Subcutaneous adipose tissue (tissue), 4 donors: ENCODE results near the gene DMGDH. TPM values are rescaled to one million over a fixed set of nuclear protein-coding genes. Genes with fewer than 3 reads are reported as not detected.

Source experiments
- total RNA-seq, 4 donors: library from RNA; depleted of rRNA; stranded (reverse); fragments of >200 nt; gene quantifications; one replicate each; pipeline ENCODE4 v1.1.0, GENCODE V29; 2016
- TF ChIP-seq, protein P1 (sequence below): fragments of 450-650 bp; IDR thresholded peaks from one replicate; pipeline ENCODE4 v1.5.1; 2016; ENCODE audit warnings: low read depth, mild to moderate bottlenecking, control low read depth, antibody characterized with exemption, moderate library complexity

Gene DMGDH
- total RNA-seq, 4 donors from 2014 or later, result 5.9 to 12.6 (median 9.9) TPM

DNA sequence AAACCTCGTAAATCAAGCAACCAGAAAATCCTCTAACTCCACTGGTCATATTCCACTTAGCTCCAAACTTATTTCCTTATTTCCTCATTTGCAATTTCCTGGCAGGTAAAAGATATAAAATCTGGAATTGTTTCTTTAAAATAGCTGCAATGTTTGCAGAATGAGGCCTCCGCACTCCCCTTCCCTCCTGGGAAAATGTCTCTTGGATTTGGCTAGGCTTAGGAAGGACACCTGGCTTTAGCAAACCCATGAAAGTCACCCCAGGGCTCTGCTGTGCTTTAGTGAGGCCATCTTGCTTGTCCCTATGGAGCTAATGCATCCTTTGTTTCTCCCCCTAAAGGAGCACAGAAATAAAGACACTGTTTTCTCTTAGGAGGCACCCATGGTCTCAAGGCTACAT lies 94.9 kb downstream of the DMGDH start:
- TF ChIP-seq, protein P1, sequence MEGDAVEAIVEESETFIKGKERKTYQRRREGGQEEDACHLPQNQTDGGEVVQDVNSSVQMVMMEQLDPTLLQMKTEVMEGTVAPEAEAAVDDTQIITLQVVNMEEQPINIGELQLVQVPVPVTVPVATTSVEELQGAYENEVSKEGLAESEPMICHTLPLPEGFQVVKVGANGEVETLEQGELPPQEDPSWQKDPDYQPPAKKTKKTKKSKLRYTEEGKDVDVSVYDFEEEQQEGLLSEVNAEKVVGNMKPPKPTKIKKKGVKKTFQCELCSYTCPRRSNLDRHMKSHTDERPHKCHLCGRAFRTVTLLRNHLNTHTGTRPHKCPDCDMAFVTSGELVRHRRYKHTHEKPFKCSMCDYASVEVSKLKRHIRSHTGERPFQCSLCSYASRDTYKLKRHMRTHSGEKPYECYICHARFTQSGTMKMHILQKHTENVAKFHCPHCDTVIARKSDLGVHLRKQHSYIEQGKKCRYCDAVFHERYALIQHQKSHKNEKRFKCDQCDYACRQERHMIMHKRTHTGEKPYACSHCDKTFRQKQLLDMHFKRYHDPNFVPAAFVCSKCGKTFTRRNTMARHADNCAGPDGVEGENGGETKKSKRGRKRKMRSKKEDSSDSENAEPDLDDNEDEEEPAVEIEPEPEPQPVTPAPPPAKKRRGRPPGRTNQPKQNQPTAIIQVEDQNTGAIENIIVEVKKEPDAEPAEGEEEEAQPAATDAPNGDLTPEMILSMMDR, result no peak

DNA sequence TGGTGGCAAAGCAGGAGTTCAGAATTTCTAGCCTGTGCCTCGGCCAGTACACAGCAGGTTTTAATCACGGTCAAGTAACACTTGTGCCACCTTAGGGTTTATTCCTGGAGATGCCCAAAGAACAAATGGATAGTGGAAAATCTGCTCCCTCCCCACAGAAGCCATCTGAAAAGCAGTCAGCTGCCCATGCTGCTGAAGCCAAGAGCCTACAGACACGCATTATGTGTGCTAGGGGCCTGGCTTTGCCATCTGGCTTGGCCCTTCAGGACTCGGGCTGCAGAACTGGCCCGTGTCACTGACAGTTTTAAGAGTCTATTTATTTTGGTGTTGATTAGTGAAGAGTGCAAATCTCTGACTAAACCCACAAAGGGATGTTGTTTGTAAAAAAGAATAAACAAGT lies 95.5 kb downstream of the DMGDH start:
- TF ChIP-seq, protein P1, result no peak

DNA sequence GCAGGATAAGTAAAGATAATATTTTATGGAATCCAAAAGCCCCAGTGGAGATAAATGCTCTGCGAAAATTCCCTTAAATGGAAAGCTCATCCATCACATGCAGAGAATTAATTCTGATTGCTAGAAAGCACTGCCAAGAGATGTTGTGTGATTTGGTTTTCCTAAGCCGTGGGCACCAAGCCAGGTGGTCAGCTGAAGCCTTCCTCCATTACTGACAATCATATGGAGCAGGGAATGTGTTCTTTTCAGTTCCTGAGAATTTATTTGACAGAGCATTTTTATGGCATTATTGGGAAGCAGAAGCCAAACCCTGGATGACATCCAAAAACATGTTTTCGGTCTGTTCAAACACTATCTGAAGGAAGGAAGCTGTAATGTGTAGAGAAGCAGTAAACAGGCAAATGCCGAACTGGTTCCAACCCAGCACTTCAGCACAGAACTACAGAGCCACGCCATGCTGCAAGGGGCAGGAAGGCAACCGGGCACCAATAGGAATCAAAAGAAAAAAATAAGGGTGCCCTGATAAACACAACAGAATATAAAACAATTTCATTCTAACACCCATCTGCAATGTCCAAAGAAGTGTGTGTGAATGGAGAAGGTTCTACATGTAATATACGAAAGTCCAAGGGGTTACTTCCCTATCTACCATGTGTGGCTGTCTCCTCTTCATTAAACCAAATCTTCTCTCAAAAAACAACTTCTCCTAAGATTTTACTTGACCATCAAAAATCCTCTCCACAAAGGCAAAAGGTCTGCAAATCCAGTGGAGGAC lies 96.6 kb downstream of the DMGDH start:
- TF ChIP-seq, protein P1, result no peak

DNA sequence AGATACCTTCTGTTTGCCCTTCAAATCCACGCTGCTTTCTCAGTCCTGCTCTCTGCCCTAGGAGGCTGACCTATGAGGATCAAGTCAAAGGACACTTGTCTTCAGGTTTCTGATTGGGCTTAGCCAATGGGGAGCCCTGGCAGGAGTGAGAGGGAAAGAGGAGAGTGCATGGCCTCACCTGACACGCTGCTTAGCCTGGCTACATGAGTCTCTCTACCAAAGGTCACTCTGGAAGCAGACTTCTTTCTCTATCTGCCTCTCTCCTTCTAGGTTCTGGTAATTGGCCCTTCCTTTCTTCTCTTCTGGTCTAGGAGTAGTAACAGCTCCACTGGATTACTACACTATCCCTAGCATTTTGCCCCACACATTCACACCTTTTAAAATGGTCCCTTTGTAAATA lies 97.5 kb downstream of the DMGDH start:
- TF ChIP-seq, protein P1, result no peak

DNA sequence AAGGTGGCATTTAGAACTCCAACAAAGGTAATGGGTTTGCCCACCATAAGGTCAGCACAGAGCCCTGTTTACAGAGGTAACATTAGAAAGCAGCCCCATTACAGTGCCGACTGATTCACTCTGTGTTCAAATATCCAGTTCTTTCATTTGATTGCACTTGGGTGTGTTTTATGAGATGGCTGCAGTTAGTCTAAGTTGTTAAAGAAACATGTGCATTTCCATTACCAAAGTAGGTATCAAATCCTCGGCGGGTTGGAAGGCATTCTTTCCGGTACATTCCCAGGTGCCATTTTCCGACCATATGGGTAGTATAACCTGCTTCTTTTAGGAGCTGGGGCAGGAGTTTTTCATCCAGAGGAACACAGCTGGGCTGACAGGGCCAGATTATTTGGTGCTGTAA lies 100.7 kb downstream of the DMGDH start:
- TF ChIP-seq, protein P1, result no peak

DNA sequence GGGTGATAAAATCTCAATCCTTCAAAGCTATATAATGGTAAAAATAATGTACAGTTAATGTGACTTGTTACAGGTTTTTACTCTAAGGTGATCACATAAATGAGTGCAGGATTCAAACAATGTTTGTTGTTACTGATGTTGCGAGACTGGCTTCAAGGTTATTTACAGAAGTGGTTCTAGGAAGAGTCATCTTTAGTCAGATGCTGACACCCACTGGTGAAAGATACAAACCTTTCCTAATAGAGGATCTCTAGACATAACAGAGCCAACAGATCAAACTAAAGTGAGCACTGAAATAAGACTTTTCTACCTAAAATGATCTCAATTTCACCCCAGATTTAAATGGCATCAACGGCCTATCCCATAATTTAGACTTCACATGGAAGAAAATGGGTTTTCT lies 104.6 kb downstream of the DMGDH start:
- TF ChIP-seq, protein P1, result no peak

DNA sequence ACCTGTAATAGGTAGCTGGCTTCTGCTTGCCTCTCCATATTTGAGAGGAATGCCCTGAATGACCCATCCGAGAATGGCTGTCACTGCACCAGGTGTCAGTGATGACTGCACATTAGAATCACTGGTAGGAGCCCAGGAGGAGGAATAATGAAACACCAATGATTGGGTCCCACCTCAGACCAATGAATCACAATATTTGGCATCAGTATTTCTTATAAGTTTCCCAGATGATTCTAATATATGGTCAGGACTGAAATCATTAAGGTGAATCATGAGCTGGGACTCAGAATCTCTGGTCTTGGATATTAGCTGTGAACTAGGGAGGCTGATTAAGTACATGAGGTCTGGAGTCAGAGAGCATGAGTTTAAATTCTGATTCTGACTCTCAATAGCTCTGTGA lies 107.7 kb downstream of the DMGDH start:
- TF ChIP-seq, protein P1, result no peak
